ENCODE data around the gene ZPR1. TPM values are rescaled to one million over a fixed set of nuclear protein-coding genes. Genes with fewer than 3 reads are reported as not detected.

The ZPR1 gene
- total RNA-seq, 2 donors from 2014 or later: 31.1 to 40.7 TPM

- no peak for TF ChIP-seq CTCF (IDR thresholded peaks at IDR 0.05)
- intact Hi-C loops (cut with DNase I): loop anchor here (5.0 kb wide), 2 partner anchors 44 to 434 kb away; partner anchors contain the start of gene APOA1
- Histone ChIP-seq H3K9me3 (no peaks in the 10 kb centered on the region), H3K4me1 (no peaks in the 10 kb centered on the region), H3K27me3 (no peaks in the 10 kb centered on the region), H3K9ac (ENCODE audit: low read depth in 2 of 2, low read length in 2 of 2) (no peak overlapping the region), H3K36me3 (no peaks in the 10 kb centered on the region), H3K27ac (no peak overlapping the region), H3K4me3 (no peak overlapping the region)
- DNase-seq: no peak
These were observed 5.3 kb upstream of the ZPR1 start for GRCh38 chr11:116792869-116793771.

GRCh38 chr11:116792144-116792868, 4.5 kb upstream of the ZPR1 start:
- no peak for DNase-seq
- no peak for TF ChIP-seq CTCF (IDR thresholded peaks at IDR 0.05)
- Histone ChIP-seq H3K36me3 (no peaks in the 10 kb centered on the region), H3K9me3 (no peaks in the 10 kb centered on the region), H3K4me1 (no peaks in the 10 kb centered on the region), H3K9ac (ENCODE audit: low read depth in 2 of 2, low read length in 2 of 2) (no peak overlapping the region), H3K27ac (no peak overlapping the region), H3K4me3 (no peak overlapping the region), H3K27me3 (no peaks in the 10 kb centered on the region)
- intact Hi-C loops (cut with DNase I): loop anchor here (5.0 kb wide), 2 partner anchors 45 to 435 kb away; partner anchors contain the start of gene APOA1

- intact Hi-C loops (cut with DNase I): loop anchor here (2.0 to 5.0 kb wide), 3 partner anchors 46 to 436 kb away; partner anchors contain the start of gene APOA1
- TF ChIP-seq CTCF (IDR thresholded peaks at IDR 0.05): no peak
These were observed 4.0 kb upstream of the ZPR1 start, which contains the start of gene APOA5 for GRCh38 chr11:116791813-116792143. APOA5 (minus strand) TSS chr11:116791879; CDS start chr11:116791860, 19 bp downstream.

GRCh38 chr11:116791002-116791812, 3.4 kb upstream of the ZPR1 start:
- Histone ChIP-seq H3K9ac (ENCODE audit: low read depth in 2 of 2, low read length in 2 of 2) (peak overlapping the region in 1 of 2 donors; percentile 61), H3K27me3 (no peaks in the 10 kb centered on the region), H3K4me3 (no peak overlapping the region), H3K27ac (no peak overlapping the region), H3K9me3 (no peaks in the 10 kb centered on the region), H3K4me1 (peaks cover 6% of the 10 kb centered on the region), H3K36me3 (no peaks in the 10 kb centered on the region)
- peak; percentile 77 for DNase-seq
- TF ChIP-seq CTCF (IDR thresholded peaks at IDR 0.05): peak; percentile 89
- intact Hi-C loops (cut with DNase I): loop anchor here (2.0 to 5.0 kb wide), 3 partner anchors 46 to 436 kb away; partner anchors contain the start of gene APOA1

More at GRCh38 chr11:116791813-116792143, 4.0 kb upstream of the ZPR1 start, which contains the start of gene APOA5:
- H3K9me3 ChIP-seq: no peaks in the 10 kb centered on the region
- H3K27me3 ChIP-seq: no peaks in the 10 kb centered on the region
- DNase-seq: no peak
- no peaks in the 10 kb centered on the region for H3K36me3 ChIP-seq
- peak within 1 kb of the TSS in 1 of 2 donors; percentile 61 for H3K9ac ChIP-seq (ENCODE audit: low read depth in 2 of 2, low read length in 2 of 2)
- peaks cover 3% of the 10 kb centered on the region for H3K4me1 ChIP-seq
- H3K4me3 ChIP-seq: no peak within 1 kb of the TSS
- H3K27ac ChIP-seq: no peak within 1 kb of the TSS

Data from colonic mucosa (tissue), 4 donors.